Measurements from ENCODE around the gene BICRA.

GRCh38 chr19:47601180-47601904 lies 7.6 kb upstream of the BICRA start:
- no peak for TF ChIP-seq EZH2 (optimal IDR thresholded peaks at IDR 0.05; ENCODE audit: low read depth, low read length)
- TF ChIP-seq CTCF (IDR thresholded peaks at IDR 0.05; ENCODE audit: low read length) = no peak
